AG09309 (cell line): Measurements from ENCODE around the gene EPN2.

Experiments used
- DNase-seq: peaks from one replicate; pipeline ENCODE4 v3.0.0-alpha.2; 2010; ENCODE audit warnings: low read depth
- H3K4me3 ChIP-seq: 2 replicates; pipeline ENCODE4 v1.5.1; 2011; ENCODE audit warnings: mild to moderate bottlenecking, low read depth, low read length, moderate library complexity; ENCODE audit not compliant: control insufficient read depth
- TF ChIP-seq, protein P1 (sequence below): IDR thresholded peaks from 2 replicates; pipeline ENCODE4 v1.5.1; 2011; ENCODE audit warnings: mild to moderate bottlenecking, low read depth, low read length, inconsistent platforms; ENCODE audit not compliant: insufficient read depth, control insufficient read depth; ENCODE audit errors: missing control alignments

EPN2 gene

DNA sequence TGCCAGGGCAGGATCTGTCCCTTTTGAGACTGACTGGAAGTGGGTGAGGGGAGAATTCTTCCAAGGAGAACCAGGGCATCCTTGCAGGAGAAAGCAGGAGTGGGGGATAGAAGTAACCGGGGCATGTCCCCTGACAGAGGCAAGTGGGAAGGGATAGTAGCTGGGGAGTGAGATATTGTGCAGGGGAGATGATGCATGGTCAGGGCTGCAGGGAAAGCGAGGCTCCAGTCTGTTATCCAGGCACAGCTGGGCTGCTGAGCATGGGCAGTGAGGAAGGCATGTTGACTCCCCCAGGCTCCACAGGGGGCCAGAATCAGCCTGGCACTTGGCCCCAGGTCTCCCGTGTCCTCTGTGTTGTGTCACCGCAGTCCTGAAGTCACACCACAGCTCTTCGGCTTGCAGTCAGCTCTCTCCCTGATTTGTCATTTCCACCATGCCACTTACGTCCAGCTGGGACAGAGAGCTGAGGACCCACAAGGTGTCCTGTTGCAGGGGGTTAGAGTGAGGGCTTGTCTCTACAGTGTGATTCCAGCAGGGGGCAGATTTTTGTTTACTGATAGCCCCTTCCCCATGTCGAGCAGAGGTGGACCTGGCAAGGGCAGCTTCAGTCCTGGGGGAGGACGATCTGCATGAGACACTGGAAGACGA, 84.4 kb downstream of the EPN2 start:
- DNase-seq, result no peak
- H3K4me3 ChIP-seq, result no peak overlapping the region
- TF ChIP-seq, protein P1, sequence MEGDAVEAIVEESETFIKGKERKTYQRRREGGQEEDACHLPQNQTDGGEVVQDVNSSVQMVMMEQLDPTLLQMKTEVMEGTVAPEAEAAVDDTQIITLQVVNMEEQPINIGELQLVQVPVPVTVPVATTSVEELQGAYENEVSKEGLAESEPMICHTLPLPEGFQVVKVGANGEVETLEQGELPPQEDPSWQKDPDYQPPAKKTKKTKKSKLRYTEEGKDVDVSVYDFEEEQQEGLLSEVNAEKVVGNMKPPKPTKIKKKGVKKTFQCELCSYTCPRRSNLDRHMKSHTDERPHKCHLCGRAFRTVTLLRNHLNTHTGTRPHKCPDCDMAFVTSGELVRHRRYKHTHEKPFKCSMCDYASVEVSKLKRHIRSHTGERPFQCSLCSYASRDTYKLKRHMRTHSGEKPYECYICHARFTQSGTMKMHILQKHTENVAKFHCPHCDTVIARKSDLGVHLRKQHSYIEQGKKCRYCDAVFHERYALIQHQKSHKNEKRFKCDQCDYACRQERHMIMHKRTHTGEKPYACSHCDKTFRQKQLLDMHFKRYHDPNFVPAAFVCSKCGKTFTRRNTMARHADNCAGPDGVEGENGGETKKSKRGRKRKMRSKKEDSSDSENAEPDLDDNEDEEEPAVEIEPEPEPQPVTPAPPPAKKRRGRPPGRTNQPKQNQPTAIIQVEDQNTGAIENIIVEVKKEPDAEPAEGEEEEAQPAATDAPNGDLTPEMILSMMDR, result peak; percentile 16

GRCh38 chr17:19322129-19322505, 85.0 kb downstream of the EPN2 start:
- no peak overlapping the region for H3K4me3 ChIP-seq
- no peak for DNase-seq
- TF ChIP-seq, protein P1, result no peak

- no peak for DNase-seq
- H3K4me3 ChIP-seq, result no peak overlapping the region
- TF ChIP-seq, protein P1, result no peak
These were observed 85.7 kb downstream of the EPN2 start for GRCh38 chr17:19322861-19323260.

DNA sequence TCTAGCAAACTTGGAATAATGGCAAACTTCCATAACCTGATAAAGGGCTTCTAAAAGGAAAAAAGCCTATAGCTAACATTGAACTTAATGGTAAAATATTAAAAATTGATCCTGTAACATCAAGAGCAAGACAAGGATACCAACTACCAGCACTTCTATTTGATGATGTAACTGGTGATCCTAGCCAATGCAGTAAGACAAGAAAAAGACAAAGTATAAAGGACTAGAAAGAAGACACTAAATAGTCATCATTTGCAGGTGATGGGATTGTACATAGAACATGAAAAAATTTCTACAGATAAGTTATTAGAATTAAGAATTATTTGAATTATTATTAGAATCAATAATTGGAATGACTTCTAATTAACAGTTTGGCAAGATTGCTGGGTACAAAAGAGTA, 88.4 kb downstream of the EPN2 start:
- DNase-seq, result no peak
- H3K4me3 ChIP-seq, result no peak overlapping the region
- TF ChIP-seq, protein P1, result no peak

- H3K4me3 ChIP-seq, result no peak overlapping the region
- TF ChIP-seq, protein P1, result no peak
- DNase-seq, result peak; percentile 66
These were observed 90.0 kb downstream of the EPN2 start for GRCh38 chr17:19327031-19327783.

- DNase-seq, result no peak
- TF ChIP-seq, protein P1, result no peak
- H3K4me3 ChIP-seq, result no peak overlapping the region
These were observed 91.4 kb downstream of the EPN2 start for GRCh38 chr17:19328441-19329061.
